Testis (tissue), 2 donors: ENCODE results near the gene CLDND2.

ENCODE experiments used
- POLR2A ChIP-seq: fragments of 450-650 bp; IDR thresholded peaks from one replicate; pipeline ENCODE4 v1.6.1; 2017; ENCODE audit warnings: antibody characterized with exemption, mild to moderate bottlenecking, moderate library complexity
- TF ChIP-seq, protein P1 (sequence below), 3 experiments: fragments of 450-650 bp in 2 of 3; fragments of 200-600 bp in 1 of 3; sonication (generic) in 1 of 3; IDR thresholded peaks; one replicate each; pipeline ENCODE4 v1.5.1; 2016 to 2019; ENCODE audit warnings: antibody characterized with exemption in 3 of 3, mild to moderate bottlenecking in 2 of 3, moderate library complexity in 1 of 3

DNA sequence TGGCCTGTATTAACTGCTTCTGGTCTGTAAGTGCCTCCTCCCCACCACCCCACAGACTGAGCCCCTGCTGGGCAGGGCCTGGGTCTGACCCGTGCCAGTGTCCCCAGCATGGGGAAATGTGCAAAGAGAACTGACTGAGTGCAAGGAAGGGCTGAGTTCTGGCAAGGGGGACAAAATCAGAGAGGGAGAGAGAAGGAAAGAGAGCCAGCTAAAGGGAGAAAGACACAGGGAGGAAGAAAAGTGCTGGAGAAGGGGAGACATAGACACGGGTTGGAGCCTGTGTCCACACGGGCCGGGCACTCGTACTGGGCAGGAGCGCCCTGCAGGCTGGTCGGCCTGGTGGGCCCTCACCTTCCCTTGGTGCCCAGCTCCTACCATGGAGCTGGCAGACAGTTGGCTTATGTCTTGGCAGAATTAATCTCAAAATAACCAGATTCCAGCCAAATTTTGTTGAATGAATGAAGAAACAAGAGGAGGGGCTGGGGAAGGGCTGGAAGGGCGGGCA is 2.4 kb upstream of the CLDND2 start:
- TF ChIP-seq, protein P1, sequence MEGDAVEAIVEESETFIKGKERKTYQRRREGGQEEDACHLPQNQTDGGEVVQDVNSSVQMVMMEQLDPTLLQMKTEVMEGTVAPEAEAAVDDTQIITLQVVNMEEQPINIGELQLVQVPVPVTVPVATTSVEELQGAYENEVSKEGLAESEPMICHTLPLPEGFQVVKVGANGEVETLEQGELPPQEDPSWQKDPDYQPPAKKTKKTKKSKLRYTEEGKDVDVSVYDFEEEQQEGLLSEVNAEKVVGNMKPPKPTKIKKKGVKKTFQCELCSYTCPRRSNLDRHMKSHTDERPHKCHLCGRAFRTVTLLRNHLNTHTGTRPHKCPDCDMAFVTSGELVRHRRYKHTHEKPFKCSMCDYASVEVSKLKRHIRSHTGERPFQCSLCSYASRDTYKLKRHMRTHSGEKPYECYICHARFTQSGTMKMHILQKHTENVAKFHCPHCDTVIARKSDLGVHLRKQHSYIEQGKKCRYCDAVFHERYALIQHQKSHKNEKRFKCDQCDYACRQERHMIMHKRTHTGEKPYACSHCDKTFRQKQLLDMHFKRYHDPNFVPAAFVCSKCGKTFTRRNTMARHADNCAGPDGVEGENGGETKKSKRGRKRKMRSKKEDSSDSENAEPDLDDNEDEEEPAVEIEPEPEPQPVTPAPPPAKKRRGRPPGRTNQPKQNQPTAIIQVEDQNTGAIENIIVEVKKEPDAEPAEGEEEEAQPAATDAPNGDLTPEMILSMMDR (IDR thresholded peaks at IDR 0.05): no peak
- TF ChIP-seq POLR2A: no peak
